Measurements from ENCODE around the gene NGEF.

The NGEF gene

GRCh38 chr2:232888839-232889529, 124.1 kb downstream of the NGEF start:
- no peak overlapping the region for H3K4me3 Mint-ChIP-seq
- H3K4me1 Mint-ChIP-seq: peaks cover 19% of the 10 kb centered on the region
- H3K27ac Mint-ChIP-seq: no peak overlapping the region
- peaks cover 27% of the 10 kb centered on the region for H3K27me3 Mint-ChIP-seq (ENCODE audit: low read depth)
- H3K36me3 Mint-ChIP-seq (ENCODE audit: low read depth): no peaks in the 10 kb centered on the region
- H3K9me3 Mint-ChIP-seq: no peaks in the 10 kb centered on the region
- no peak for TF ChIP-seq CTCF (IDR thresholded peaks at IDR 0.05; ENCODE audit: unreplicated experiment in 3 of 3)

DNA sequence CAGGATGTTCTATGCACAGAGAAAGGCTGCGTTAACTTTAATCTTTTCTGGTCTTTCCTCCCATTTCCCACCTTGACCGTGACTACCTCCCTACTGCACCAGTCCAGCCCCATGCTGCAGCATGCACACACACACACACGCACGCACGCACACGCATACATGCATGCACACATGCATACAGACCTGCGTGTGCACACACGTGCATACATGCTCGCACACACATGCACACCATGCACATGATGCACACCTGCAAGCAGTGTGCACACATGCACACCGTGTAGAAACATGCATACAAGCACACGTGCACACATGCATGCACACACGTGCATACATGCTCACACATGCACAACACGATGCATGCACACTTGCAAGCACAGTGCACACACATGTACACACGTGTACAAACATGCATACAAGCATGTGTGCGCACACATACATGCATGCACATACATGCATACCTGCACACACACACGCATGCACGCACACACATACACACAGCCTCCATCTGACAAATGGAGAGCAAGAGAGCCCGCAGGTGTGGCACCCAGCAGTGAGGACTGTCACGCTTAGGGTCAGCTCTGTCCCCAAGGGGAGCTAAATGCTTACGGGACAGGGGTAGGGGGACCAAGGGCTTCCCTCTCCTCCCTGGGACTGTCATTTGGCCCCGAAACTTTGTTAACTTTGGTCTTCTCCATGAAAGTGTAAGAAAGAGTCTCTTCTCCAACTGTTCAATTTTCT, 124.8 kb downstream of the NGEF start:
- Mint-ChIP-seq H3K9me3 (no peaks in the 10 kb centered on the region), H3K4me1 (peaks cover 19% of the 10 kb centered on the region), H3K27me3 (ENCODE audit: low read depth) (peaks cover 27% of the 10 kb centered on the region), H3K27ac (no peak overlapping the region), H3K36me3 (ENCODE audit: low read depth) (no peaks in the 10 kb centered on the region), H3K4me3 (no peak overlapping the region)
- no peak for TF ChIP-seq CTCF (IDR thresholded peaks at IDR 0.05; ENCODE audit: unreplicated experiment in 3 of 3)

DNA sequence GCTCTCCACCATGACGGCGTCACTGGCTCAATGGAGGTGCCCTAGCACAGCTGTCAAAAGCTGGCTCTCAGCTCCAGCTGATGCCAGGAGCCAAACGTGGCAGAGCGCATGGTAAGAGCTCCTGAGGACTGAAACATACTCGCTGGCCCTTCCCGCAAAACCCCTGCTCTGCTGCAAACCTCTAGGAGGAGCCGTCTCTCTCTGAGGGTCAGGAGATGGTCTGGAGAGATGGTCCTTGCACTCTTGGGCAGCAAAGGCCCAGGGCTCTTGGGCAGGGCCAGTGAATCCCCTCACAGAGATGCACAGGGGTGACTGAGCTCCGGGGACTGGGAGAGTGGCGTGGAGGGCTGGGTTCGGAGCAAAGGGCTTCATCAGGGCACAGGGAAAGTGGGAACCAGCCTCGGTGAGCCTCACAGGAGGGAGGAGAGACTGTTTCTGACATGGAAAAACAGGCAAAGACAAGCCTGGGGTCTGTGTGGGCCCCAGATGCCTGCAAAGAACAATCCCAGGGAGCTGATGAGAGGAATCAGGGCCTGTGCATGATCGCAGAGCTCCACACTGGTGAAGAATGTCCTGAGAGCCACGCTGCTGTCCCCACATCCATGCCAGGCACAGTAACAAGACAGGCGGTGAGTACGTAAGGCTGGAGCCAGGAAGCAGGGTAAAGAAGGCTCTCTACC, 125.7 kb downstream of the NGEF start:
- H3K4me3 Mint-ChIP-seq: no peak overlapping the region
- H3K36me3 Mint-ChIP-seq (ENCODE audit: low read depth): no peaks in the 10 kb centered on the region
- peaks cover 16% of the 10 kb centered on the region for H3K4me1 Mint-ChIP-seq
- peaks cover 25% of the 10 kb centered on the region for H3K27me3 Mint-ChIP-seq (ENCODE audit: low read depth)
- no peaks in the 10 kb centered on the region for H3K9me3 Mint-ChIP-seq
- H3K27ac Mint-ChIP-seq: no peak overlapping the region
- no peak for TF ChIP-seq CTCF (IDR thresholded peaks at IDR 0.05; ENCODE audit: unreplicated experiment in 3 of 3)

DNA sequence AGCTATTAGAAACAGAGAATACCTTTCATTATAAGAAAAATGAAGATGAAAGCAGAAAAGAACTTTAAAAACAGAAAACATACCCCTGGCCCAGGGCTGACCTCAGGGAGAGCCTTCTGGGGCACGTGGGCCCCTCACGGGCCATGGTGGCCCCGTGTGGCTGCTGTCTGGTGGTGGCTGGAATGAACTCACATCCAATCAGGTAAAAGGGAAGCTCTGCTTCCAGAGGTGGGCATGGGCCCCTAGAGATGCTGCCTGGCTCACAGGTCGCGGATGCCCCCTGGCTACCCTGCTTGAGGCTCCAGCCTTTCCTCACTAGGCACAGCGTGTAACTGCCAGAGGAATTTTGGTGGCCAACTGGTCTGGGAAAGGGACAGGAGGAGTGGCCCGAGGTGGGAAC, 126.4 kb downstream of the NGEF start:
- Mint-ChIP-seq H3K4me3 (no peak overlapping the region), H3K27ac (no peak overlapping the region), H3K9me3 (no peaks in the 10 kb centered on the region)

DNA sequence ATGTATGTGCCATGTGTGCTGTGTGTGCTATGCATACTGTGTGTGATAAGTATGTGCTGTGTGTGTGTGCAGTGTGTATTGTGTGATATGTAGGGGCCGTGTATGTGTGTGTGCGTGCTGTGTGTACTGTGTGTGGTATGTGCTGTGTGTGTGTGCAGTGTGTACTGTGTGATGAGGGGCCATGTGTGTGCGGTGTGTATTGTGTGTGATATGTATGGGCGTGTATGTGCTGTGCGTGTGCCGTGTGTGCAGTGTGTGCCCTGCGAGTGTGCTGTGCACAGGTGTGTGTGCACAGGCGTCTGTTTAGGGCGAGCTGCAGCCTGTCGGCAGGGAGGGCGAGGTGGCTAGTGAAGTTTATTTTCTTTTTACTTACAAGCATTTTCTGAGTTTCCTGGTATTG, 126.9 kb downstream of the NGEF start:
- TF ChIP-seq CTCF (IDR thresholded peaks at IDR 0.05; ENCODE audit: unreplicated experiment in 3 of 3): no peak
- H3K36me3 Mint-ChIP-seq (ENCODE audit: low read depth): no peaks in the 10 kb centered on the region
- no peak overlapping the region for H3K4me3 Mint-ChIP-seq
- H3K27me3 Mint-ChIP-seq (ENCODE audit: low read depth): peaks cover 17% of the 10 kb centered on the region
- peaks cover 5% of the 10 kb centered on the region for H3K4me1 Mint-ChIP-seq
- no peak overlapping the region for H3K27ac Mint-ChIP-seq
- H3K9me3 Mint-ChIP-seq: no peaks in the 10 kb centered on the region

More for the DNA sequence above, 126.4 kb downstream of the NGEF start:
- H3K4me1 Mint-ChIP-seq: peaks cover 9% of the 10 kb centered on the region
- H3K36me3 Mint-ChIP-seq (ENCODE audit: low read depth): no peaks in the 10 kb centered on the region
- TF ChIP-seq CTCF (IDR thresholded peaks at IDR 0.05; ENCODE audit: unreplicated experiment in 3 of 3): no peak
- peaks cover 20% of the 10 kb centered on the region for H3K27me3 Mint-ChIP-seq (ENCODE audit: low read depth)

Data from nephron (organoid).